Measurements from ENCODE around the gene CES2. TPM values are rescaled to one million over a fixed set of nuclear protein-coding genes. Genes with fewer than 3 reads are reported as not detected.

CES2 gene
- total and polyA plus RNA-seq, 10 of the 15 experiments (the other 5 are each of a cell fraction or from before 2014, with no cell fraction given) = 1.6 to 33.7 (median 21.0) TPM

DNA sequence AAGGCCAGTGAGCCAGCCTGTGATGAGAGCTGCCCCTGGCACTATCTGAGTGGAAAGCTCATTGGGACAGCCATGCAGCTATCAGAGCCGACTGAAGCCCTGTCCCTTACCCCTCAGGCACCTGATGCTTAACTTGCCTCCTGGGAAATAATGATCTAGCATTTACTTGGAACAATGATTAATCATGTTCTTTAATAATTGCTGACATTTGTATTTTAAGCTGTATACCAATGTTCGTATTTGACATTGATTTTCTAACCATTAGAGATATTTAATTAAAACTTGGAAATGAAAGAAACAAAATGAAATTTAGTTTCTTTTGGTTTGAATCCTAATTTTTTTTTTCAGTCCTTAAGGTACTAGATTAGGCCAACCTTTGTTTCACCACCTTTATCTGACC lies 44.5 kb upstream of the CES2 start (continued):
- TF ChIP-seq KLF5 (IDR thresholded peaks at IDR 0.05; ENCODE audit: partially characterized antibody) = no peak
- no peak for TF ChIP-seq CUX1 (IDR thresholded peaks at IDR 0.05; ENCODE audit: insufficient replicate concordance, low read depth, low read length)
- TF ChIP-seq POLR2AphosphoS2 (IDR thresholded peaks at IDR 0.05; ENCODE audit: low read depth, low read length) = no peak
- no peak for TF ChIP-seq CREB1 (IDR thresholded peaks at IDR 0.05; ENCODE audit: low read depth)
- TF ChIP-seq MEF2A (IDR thresholded peaks at IDR 0.05; ENCODE audit: insufficient read depth, low read depth, low read length) = no peak
- TF ChIP-seq REST (IDR thresholded peaks at IDR 0.05; ENCODE audit: low read depth, low read length) = no peak
- no peak for TF ChIP-seq RAD21 (IDR thresholded peaks at IDR 0.05; ENCODE audit: insufficient read depth, low read depth, low read length)
